Stimulated activated naive CD8-positive, alpha-beta T cell treated with anti-CD3 and anti-CD28 coated beads, Interleukin-15, amount 100 ng/mL, for 72 hours (primary cell): ENCODE results near the gene TM9SF1.

ENCODE experiments used
- ATAC-seq: fragments of 150-1000 bp; cut with Tn5 transposase; 2 replicates; pipeline ENCODE4 v1.10.0; 2021; ENCODE audit warnings: mild to moderate bottlenecking, moderate library complexity
- DNase-seq, 2 donors: peaks; one replicate each; pipeline ENCODE4 v3.0.0; 2021 to 2022
- H3K27ac Mint-ChIP-seq, 2 donors: one replicate each; pipeline ENCODE4 v1.8.0; 2022; ENCODE audit warnings: mild to moderate bottlenecking in 2 of 2, mixed read lengths in 2 of 2, moderate library complexity in 2 of 2
- H3K27me3 Mint-ChIP-seq: one replicate; pipeline ENCODE4 v1.8.0; 2022; ENCODE audit warnings: mixed read lengths
- H3K4me1 Mint-ChIP-seq: one replicate; pipeline ENCODE4 v1.8.0; 2022; ENCODE audit warnings: mild to moderate bottlenecking, mixed read lengths
- H3K4me3 Mint-ChIP-seq, 2 donors: one replicate each; pipeline ENCODE4 v1.8.0; 2022; ENCODE audit warnings: mild to moderate bottlenecking in 2 of 2, mixed read lengths in 2 of 2, moderate library complexity in 1 of 2
- H3K9me3 Mint-ChIP-seq, 2 donors: one replicate each; pipeline ENCODE4 v1.8.0; 2022; ENCODE audit warnings: mixed read lengths in 2 of 2

The TM9SF1 gene

DNA sequence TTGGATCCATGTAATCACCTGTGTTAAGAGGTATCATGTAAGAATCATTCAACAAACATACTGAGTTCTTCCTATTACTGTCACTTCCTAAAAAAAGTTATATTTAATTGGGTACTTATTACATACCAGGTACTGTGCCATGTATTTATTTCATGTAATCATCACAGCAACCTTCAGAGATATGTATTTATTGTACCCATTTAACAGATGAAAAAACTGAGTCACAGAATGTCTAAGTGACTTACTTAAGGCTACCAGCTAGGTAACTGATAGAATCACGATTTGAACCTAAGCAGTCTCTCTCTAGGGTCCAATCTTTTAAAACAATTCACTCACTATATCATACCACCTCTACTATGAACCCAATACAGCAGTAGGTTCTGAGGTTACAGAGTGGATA lies 50.8 kb downstream of the TM9SF1 start:
- no peak for DNase-seq
- Mint-ChIP-seq H3K27me3 (no peaks in the 10 kb centered on the region), H3K9me3 (no peaks in the 10 kb centered on the region), H3K4me1 (peaks cover 70% of the 10 kb centered on the region), H3K4me3 (peak overlapping the region; percentile 93 to 96), H3K27ac (no peak overlapping the region)
- no peak for ATAC-seq

DNA sequence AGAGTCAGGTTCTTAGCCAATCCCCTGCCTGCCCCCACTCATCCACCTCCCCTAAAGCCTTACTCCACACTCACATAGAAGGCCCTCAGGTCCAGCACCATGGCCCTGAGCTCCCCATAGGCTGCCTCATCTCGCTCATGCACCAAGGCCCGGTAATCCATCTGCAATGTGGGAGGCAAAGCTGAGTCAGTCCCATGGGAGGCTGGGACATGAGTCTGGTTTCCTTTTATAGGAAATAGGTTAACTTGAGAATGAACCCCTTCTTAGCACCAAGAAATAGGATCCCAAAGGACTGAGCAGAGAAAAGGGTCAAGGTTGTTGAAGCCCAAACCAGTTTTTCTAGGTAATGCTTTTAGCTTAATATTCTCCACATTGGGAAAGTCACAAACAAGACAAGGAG lies 51.7 kb downstream of the TM9SF1 start:
- no peaks in the 10 kb centered on the region for H3K9me3 Mint-ChIP-seq
- peak overlapping the region in 1 of 2 donors; percentile 96 for H3K4me3 Mint-ChIP-seq
- no peak for DNase-seq
- no peak for ATAC-seq
- no peaks in the 10 kb centered on the region for H3K27me3 Mint-ChIP-seq
- peaks cover 70% of the 10 kb centered on the region for H3K4me1 Mint-ChIP-seq
- no peak overlapping the region for H3K27ac Mint-ChIP-seq

GRCh38 chr14:24141097-24141880 lies 54.0 kb downstream of the TM9SF1 start, which contains the start of gene EMC9:
TSS of gene EMC9 (minus strand) at chr14:24141591. CDS start at chr14:24141304, 287 bp downstream.
- peak within 1 kb of the TSS; percentile 81 to 94 for H3K27ac Mint-ChIP-seq

DNA sequence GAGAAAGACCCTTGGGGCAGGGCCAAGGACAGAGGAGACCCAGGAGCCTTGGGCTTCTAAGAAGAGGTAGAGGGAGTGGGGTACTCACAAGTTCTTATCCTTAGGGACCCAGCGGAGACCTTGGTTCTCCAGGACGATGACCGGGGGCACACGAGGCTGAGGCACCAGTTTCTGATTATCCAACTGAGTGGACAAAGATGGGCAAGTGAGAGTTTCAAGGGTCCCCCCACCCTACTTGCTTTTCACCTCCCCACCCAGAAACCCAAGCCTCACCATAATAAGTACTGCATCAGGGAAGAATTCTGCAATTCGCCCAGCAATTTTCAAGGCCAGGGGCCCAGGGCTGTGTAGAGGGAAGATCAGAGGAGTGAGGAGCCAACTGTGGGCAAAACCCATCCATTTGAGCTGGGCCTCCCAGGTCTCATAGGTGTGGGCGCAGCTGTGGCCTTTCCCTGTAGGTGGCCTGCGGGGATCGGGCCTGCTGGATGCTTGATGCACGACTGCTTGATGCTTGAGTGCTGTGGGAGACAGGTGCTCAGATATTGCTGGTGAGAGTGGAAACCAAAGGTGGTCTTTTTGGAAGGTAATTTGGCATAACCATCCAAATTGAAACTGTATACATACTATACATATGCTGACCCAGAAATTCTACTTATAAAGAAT lies 55.8 kb downstream of the TM9SF1 start:
- H3K4me1 Mint-ChIP-seq: peaks cover 71% of the 10 kb centered on the region
- H3K4me3 Mint-ChIP-seq: peak overlapping the region; percentile 75 to 96
- ATAC-seq (no peak), DNase-seq (peak in 1 of 2 donors; percentile 42)
- H3K27me3 Mint-ChIP-seq: no peaks in the 10 kb centered on the region
- no peaks in the 10 kb centered on the region for H3K9me3 Mint-ChIP-seq
- peak overlapping the region in 1 of 2 donors; percentile 92 for H3K27ac Mint-ChIP-seq

More at GRCh38 chr14:24141097-24141880, 54.0 kb downstream of the TM9SF1 start, which contains the start of gene EMC9:
- ATAC-seq (peak; percentile 89), DNase-seq (peak; percentile 98 to 100)
- no peaks in the 10 kb centered on the region for H3K9me3 Mint-ChIP-seq
- peaks cover 80% of the 10 kb centered on the region for H3K4me1 Mint-ChIP-seq
- no peaks in the 10 kb centered on the region for H3K27me3 Mint-ChIP-seq
- peak within 1 kb of the TSS; percentile 96 for H3K4me3 Mint-ChIP-seq
